ENCODE measurements around the gene PVR.

PVR gene

GRCh38 chr19:44647144-44647543 lies 3.4 kb downstream of the PVR start:
- Mint-ChIP-seq H3K27me3 (ENCODE audit: low read depth) (peaks cover 11% of the 10 kb centered on the region), H3K9me3 (no peaks in the 10 kb centered on the region), H3K27ac (no peak overlapping the region), H3K4me3 (no peak overlapping the region), H3K36me3 (ENCODE audit: low read depth) (no peaks in the 10 kb centered on the region), H3K4me1 (ENCODE audit: low read depth) (peaks cover 3% of the 10 kb centered on the region)

GRCh38 chr19:44648631-44649251 lies 5.0 kb downstream of the PVR start:
- Mint-ChIP-seq H3K4me3 (no peak overlapping the region), H3K36me3 (ENCODE audit: low read depth) (no peaks in the 10 kb centered on the region), H3K9me3 (no peaks in the 10 kb centered on the region), H3K27me3 (ENCODE audit: low read depth) (no peaks in the 10 kb centered on the region), H3K4me1 (ENCODE audit: low read depth) (no peaks in the 10 kb centered on the region), H3K27ac (no peak overlapping the region)

- H3K4me3 Mint-ChIP-seq = no peak overlapping the region
- peaks cover 4% of the 10 kb centered on the region for H3K4me1 Mint-ChIP-seq (ENCODE audit: low read depth)
- no peaks in the 10 kb centered on the region for H3K9me3 Mint-ChIP-seq
- H3K36me3 Mint-ChIP-seq (ENCODE audit: low read depth) = no peaks in the 10 kb centered on the region
- no peaks in the 10 kb centered on the region for H3K27me3 Mint-ChIP-seq (ENCODE audit: low read depth)
- no peak overlapping the region for H3K27ac Mint-ChIP-seq
Observed at GRCh38 chr19:44649578-44650145, 6.0 kb downstream of the PVR start.

DNA sequence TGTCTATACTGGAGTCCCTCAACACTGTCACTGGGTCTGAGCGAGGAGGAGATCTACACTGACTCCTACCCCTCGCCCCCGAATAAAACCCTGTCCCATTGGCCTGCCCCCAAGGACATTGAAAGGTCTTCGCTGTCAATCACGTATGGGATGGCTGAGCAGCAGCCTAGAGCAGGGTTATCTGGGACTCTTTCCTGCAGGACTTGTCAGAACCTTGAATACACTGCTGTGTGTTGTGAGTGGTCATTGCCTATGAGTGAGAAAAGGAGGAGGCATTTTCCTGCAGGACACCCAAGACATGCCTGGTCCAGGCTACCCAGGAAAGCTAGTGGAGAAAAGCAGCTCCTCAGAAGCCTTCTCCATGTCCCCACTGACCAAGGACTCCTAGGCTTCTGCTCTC lies 9.6 kb downstream of the PVR start:
- Mint-ChIP-seq H3K27ac (no peak overlapping the region), H3K9me3 (no peaks in the 10 kb centered on the region), H3K27me3 (ENCODE audit: low read depth) (no peaks in the 10 kb centered on the region), H3K36me3 (ENCODE audit: low read depth) (no peaks in the 10 kb centered on the region), H3K4me3 (no peak overlapping the region), H3K4me1 (ENCODE audit: low read depth) (peaks cover 9% of the 10 kb centered on the region)

GRCh38 chr19:44653977-44654774 lies 10.5 kb downstream of the PVR start:
- peaks cover 9% of the 10 kb centered on the region for H3K4me1 Mint-ChIP-seq (ENCODE audit: low read depth)
- H3K36me3 Mint-ChIP-seq (ENCODE audit: low read depth) = no peaks in the 10 kb centered on the region
- H3K9me3 Mint-ChIP-seq = no peaks in the 10 kb centered on the region
- H3K4me3 Mint-ChIP-seq = no peak overlapping the region
- no peaks in the 10 kb centered on the region for H3K27me3 Mint-ChIP-seq (ENCODE audit: low read depth)
- H3K27ac Mint-ChIP-seq = no peak overlapping the region

DNA sequence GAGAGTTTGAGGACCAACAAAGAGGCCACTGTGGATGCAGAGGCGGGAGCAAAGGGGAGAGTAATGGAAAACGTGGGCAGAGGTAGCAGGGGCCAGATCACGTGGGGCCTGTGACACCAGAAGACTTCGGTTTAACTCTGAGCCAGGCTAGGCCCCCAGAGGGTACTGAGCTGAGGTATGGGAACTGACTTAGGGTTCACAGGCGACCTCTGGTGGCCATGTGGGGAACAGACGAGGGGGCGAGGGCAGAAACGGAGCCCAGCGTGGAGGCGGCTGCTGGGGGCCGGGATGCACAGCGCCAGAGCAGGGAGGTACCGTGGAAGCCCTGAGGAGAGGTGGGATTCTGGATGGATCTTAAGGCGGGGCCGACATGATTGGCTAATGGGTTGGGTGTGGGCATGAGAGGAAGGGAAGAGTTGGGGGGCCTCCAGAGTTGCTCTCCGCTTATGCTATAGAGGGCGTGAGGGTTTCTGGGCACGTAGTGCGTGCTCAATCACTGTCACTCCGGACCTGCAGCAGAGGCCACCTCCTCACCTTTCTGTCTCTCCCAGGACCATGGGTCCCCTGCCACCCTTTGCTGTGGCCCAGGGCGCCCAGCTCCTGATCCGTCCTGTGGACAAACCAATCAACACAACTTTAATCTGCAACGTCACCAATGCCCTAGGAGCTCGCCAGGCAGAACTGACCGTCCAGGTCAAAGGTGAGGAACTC lies 13.7 kb downstream of the PVR start:
- H3K27me3 Mint-ChIP-seq (ENCODE audit: low read depth) = no peaks in the 10 kb centered on the region
- no peak overlapping the region for H3K4me3 Mint-ChIP-seq
- no peak overlapping the region for H3K27ac Mint-ChIP-seq

DNA sequence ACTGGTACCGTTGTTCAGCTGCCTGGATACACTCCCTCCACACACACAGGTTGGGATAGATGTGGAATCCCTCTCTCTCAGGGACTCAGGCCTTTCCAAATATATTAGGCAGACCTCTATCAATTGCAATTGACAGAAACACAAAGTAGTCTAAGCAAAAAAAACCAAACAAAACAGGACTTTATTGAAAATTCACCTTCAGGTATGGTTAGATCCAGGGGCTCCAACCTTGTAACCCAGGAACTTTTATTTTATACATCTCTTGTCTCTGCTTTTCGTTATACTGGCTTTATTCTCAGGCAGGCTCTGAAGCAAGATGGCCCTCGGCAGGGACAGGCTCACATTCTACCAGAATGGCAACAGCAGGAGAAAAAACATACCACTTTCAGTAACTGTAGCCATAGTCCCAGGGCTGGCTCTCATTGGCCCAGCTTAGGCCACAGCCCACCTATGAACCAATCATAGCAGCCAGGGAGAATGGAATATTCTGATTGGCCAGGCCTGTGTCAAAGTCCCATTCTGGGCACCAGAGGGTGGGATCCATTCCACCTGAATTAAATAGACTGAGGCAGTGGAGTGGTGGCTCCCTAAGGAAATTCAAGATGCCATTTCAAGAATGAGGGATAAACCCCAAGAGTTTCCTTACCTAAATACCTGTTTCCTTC lies 14.5 kb downstream of the PVR start:
- Mint-ChIP-seq H3K4me3 (no peak overlapping the region), H3K36me3 (ENCODE audit: low read depth) (no peaks in the 10 kb centered on the region), H3K27ac (no peak overlapping the region), H3K9me3 (no peaks in the 10 kb centered on the region), H3K4me1 (ENCODE audit: low read depth) (peaks cover 9% of the 10 kb centered on the region), H3K27me3 (ENCODE audit: low read depth) (no peaks in the 10 kb centered on the region)

More for the DNA sequence above, 13.7 kb downstream of the PVR start:
- H3K36me3 Mint-ChIP-seq (ENCODE audit: low read depth) = no peaks in the 10 kb centered on the region
- H3K4me1 Mint-ChIP-seq (ENCODE audit: low read depth) = peaks cover 9% of the 10 kb centered on the region
- H3K9me3 Mint-ChIP-seq = no peaks in the 10 kb centered on the region

DNA sequence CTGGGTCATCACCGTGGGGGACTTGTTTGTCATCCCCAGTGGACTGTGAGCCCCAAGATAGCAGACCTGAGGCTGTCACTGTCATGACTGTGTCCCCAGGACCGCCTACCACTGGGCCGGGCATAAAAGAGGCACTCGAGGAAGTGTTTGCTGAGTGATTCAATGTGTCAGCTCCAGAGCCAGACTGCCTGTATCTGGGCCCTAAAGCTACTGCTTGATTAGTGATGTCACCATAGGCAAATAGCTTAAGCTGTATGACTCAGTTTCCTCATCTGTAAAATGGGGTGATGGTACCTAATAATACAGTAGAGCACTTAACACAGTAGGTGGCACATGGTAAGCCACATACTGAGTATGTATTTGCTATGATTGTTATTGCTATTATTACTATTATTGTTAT lies 16.4 kb downstream of the PVR start:
- Mint-ChIP-seq H3K9me3 (no peaks in the 10 kb centered on the region), H3K4me1 (ENCODE audit: low read depth) (peaks cover 3% of the 10 kb centered on the region), H3K36me3 (ENCODE audit: low read depth) (no peaks in the 10 kb centered on the region), H3K27me3 (ENCODE audit: low read depth) (no peaks in the 10 kb centered on the region), H3K4me3 (no peak overlapping the region), H3K27ac (no peak overlapping the region)

GRCh38 chr19:44661205-44661604 lies 17.5 kb downstream of the PVR start:
- no peaks in the 10 kb centered on the region for H3K27me3 Mint-ChIP-seq (ENCODE audit: low read depth)
- H3K4me1 Mint-ChIP-seq (ENCODE audit: low read depth) = peaks cover 3% of the 10 kb centered on the region
- H3K4me3 Mint-ChIP-seq = no peak overlapping the region

GRCh38 chr19:44661904-44662303 lies 18.2 kb downstream of the PVR start:
- Mint-ChIP-seq H3K36me3 (ENCODE audit: low read depth) (no peaks in the 10 kb centered on the region), H3K4me3 (no peak overlapping the region), H3K27me3 (ENCODE audit: low read depth) (no peaks in the 10 kb centered on the region), H3K4me1 (ENCODE audit: low read depth) (peaks cover 3% of the 10 kb centered on the region), H3K9me3 (no peaks in the 10 kb centered on the region), H3K27ac (no peak overlapping the region)

More at GRCh38 chr19:44661205-44661604, 17.5 kb downstream of the PVR start:
- Mint-ChIP-seq H3K27ac (no peak overlapping the region), H3K9me3 (no peaks in the 10 kb centered on the region), H3K36me3 (ENCODE audit: low read depth) (no peaks in the 10 kb centered on the region)

DNA sequence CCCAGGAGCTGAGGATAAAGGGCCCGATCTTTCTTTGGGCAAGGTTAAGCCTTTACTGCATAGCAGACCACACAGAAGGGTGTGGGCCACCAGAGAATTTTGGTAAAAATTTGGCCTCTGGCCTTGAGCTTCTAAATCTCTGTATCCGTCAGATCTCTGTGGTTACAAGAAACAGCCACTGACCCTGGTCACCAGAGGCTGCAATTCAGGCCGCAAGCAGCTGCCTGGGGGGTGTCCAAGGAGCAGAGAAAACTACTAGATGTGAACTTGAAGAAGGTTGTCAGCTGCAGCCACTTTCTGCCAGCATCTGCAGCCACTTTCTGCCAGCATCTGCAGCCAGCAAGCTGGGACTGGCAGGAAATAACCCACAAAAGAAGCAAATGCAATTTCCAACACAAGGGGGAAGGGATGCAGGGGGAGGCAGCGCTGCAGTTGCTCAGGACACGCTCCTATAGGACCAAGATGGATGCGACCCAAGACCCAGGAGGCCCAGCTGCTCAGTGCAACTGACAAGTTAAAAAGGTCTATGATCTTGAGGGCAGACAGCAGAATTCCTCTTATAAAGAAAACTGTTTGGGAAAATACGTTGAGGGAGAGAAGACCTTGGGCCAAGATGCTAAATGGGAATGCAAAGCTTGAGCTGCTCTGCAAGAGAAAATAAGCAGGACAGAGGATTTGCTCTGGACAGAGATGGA lies 19.1 kb downstream of the PVR start:
- Mint-ChIP-seq H3K4me3 (no peak overlapping the region), H3K4me1 (ENCODE audit: low read depth) (no peaks in the 10 kb centered on the region), H3K27ac (no peak overlapping the region), H3K9me3 (no peaks in the 10 kb centered on the region), H3K36me3 (ENCODE audit: low read depth) (no peaks in the 10 kb centered on the region), H3K27me3 (ENCODE audit: low read depth) (no peaks in the 10 kb centered on the region)

- no peak overlapping the region for H3K27ac Mint-ChIP-seq
Observed at GRCh38 chr19:44663996-44664395, 20.3 kb downstream of the PVR start.

DNA sequence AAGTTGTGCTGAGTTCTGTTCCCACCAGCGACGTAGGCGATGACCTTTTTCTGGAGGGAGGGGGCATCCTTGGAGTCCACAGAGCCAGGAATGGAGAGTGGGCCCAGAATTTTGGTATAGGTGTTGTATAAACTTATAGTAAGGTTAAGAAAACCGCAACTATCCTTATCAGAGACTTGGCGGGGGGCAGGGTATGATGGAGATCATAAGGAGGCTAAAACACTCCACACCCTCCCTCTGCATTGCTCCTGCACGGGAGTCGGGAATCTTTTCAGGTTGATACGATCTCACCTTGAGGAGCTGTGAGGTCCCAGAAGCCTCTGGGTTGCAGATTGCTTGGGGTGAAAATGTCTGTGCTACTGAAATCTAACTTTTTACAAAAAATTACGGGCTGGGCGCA lies 21.3 kb downstream of the PVR start:
- no peaks in the 10 kb centered on the region for H3K4me1 Mint-ChIP-seq (ENCODE audit: low read depth)
- H3K27ac Mint-ChIP-seq = no peak overlapping the region
- H3K36me3 Mint-ChIP-seq (ENCODE audit: low read depth) = no peaks in the 10 kb centered on the region
- H3K4me3 Mint-ChIP-seq = no peak overlapping the region
- H3K9me3 Mint-ChIP-seq = no peaks in the 10 kb centered on the region
- H3K27me3 Mint-ChIP-seq (ENCODE audit: low read depth) = no peaks in the 10 kb centered on the region

More at GRCh38 chr19:44663996-44664395, 20.3 kb downstream of the PVR start:
- H3K4me1 Mint-ChIP-seq (ENCODE audit: low read depth) = no peaks in the 10 kb centered on the region
- no peaks in the 10 kb centered on the region for H3K9me3 Mint-ChIP-seq
- no peaks in the 10 kb centered on the region for H3K27me3 Mint-ChIP-seq (ENCODE audit: low read depth)
- no peak overlapping the region for H3K4me3 Mint-ChIP-seq
- H3K36me3 Mint-ChIP-seq (ENCODE audit: low read depth) = no peaks in the 10 kb centered on the region
